CD4-positive, CD25-positive, alpha-beta regulatory T cell (primary cell): ENCODE results near the gene WNT5A. TPM values are rescaled to one million over a fixed set of nuclear protein-coding genes. Genes with fewer than 3 reads are reported as not detected.

Experiments used
- ATAC-seq, 2 donors: fragments of 150-1000 bp; cut with Tn5 transposase; one replicate each; pipeline ENCODE4 v1.10.0; 2021; ENCODE audit warnings: low read depth in 2 of 2, moderate number of reproducible peaks in 2 of 2, moderate library complexity in 1 of 2
- DNase-seq, 3 donors: peaks; one replicate each; pipeline versions ENCODE4 v3.0.0 to v3.0.0-alpha.2; 2012 to 2022; ENCODE audit warnings: mixed read lengths in 1 of 3
- H3K27ac ChIP-seq: one replicate; pipeline ENCODE4 v1.7.0; 2013; ENCODE audit warnings: mild to moderate bottlenecking, low read length; ENCODE audit not compliant: insufficient read depth, poor library complexity, severe bottlenecking
- H3K27me3 ChIP-seq: one replicate; pipeline ENCODE4 v1.7.0; 2013; ENCODE audit warnings: low read length; ENCODE audit not compliant: control insufficient read depth, insufficient read depth
- H3K36me3 ChIP-seq: one replicate; pipeline ENCODE4 v1.7.0; 2013; ENCODE audit warnings: mild to moderate bottlenecking, low read length, moderate library complexity; ENCODE audit not compliant: control insufficient read depth, insufficient read depth
- H3K4me1 ChIP-seq: 2 replicates; pipeline ENCODE4 v1.7.0; 2013; ENCODE audit warnings: mild to moderate bottlenecking, low read length; ENCODE audit not compliant: insufficient read depth, control insufficient read depth, poor library complexity, severe bottlenecking
- H3K4me3 ChIP-seq: one replicate; pipeline ENCODE4 v1.7.0; 2013; ENCODE audit warnings: low read depth, mild to moderate bottlenecking, low read length, moderate library complexity
- H3K9me3 ChIP-seq, 2 experiments: 1 replicate in 1 of 2; 2 replicates in 1 of 2; pipeline ENCODE4 v1.7.0; 2013; ENCODE audit warnings: low read length in 2 of 2, mild to moderate bottlenecking in 1 of 2, moderate library complexity in 1 of 2; ENCODE audit not compliant: control insufficient read depth in 2 of 2
- H3K27ac Mint-ChIP-seq, 3 donors: one replicate each; pipeline ENCODE4 v1.8.0; 2020 to 2022; ENCODE audit warnings: mild to moderate bottlenecking in 3 of 3, mixed read lengths in 3 of 3, moderate library complexity in 2 of 3
- H3K27me3 Mint-ChIP-seq: one replicate; pipeline ENCODE4 v1.8.0; 2022; ENCODE audit warnings: mild to moderate bottlenecking, mixed read lengths
- H3K36me3 Mint-ChIP-seq: one replicate; pipeline ENCODE4 v1.8.0; 2020; ENCODE audit warnings: mixed read lengths
- H3K4me1 Mint-ChIP-seq, 4 donors: one replicate each; pipeline ENCODE4 v1.8.0; 2020 to 2022; ENCODE audit warnings: mixed read lengths in 4 of 4, mild to moderate bottlenecking in 1 of 4
- H3K4me3 Mint-ChIP-seq, 4 donors: one replicate each; pipeline ENCODE4 v1.8.0; 2020 to 2022; ENCODE audit warnings: mild to moderate bottlenecking in 4 of 4, mixed read lengths in 4 of 4, moderate library complexity in 3 of 4
- H3K9me3 Mint-ChIP-seq, 7 donors: one replicate each; pipeline ENCODE4 v1.8.0; 2020 to 2022; ENCODE audit warnings: mixed read lengths in 7 of 7, mild to moderate bottlenecking in 3 of 7, moderate library complexity in 2 of 7
- polyA plus RNA-seq, 4 donors: library from polyadenylated mRNA; unstranded; fragments of 300-500 nt; fragmentation: Illumina TruSeq; gene quantifications; one replicate each; pipeline ENCODE4 v1.2.3, GENCODE V29; 2021
- total RNA-seq: library from RNA; stranded (reverse); gene quantifications from one replicate; pipeline ENCODE4 v1.2.3, GENCODE V29; 2022

Gene WNT5A
- total and polyA plus RNA-seq, 5 donors from 2014 or later: not detected

GRCh38 chr3:55524565-55525244 is 37.6 kb upstream of the WNT5A start:
- no peak overlapping the region for H3K4me3 ChIP-seq
- no peaks in the 10 kb centered on the region for H3K9me3 ChIP-seq
- H3K36me3 ChIP-seq: no peaks in the 10 kb centered on the region
- H3K4me1 Mint-ChIP-seq: no peaks in the 10 kb centered on the region
- no peaks in the 10 kb centered on the region for H3K27me3 ChIP-seq
- peak overlapping the region in 1 of 4 donors; percentile 15 for H3K4me3 Mint-ChIP-seq
- no peaks in the 10 kb centered on the region for H3K36me3 Mint-ChIP-seq
- no peak for ATAC-seq
- H3K27ac ChIP-seq: no peak overlapping the region
- no peak for DNase-seq
- H3K4me1 ChIP-seq: no peaks in the 10 kb centered on the region
- H3K27ac Mint-ChIP-seq: no peak overlapping the region
- no peaks in the 10 kb centered on the region for H3K27me3 Mint-ChIP-seq
- peaks cover 0 to 4% (median 0%) of the 10 kb centered on the region in 7 donors for H3K9me3 Mint-ChIP-seq

GRCh38 chr3:55523471-55523870 is 36.4 kb upstream of the WNT5A start:
- Mint-ChIP-seq H3K36me3 (no peaks in the 10 kb centered on the region), H3K4me3 (no peak overlapping the region), H3K4me1 (no peaks in the 10 kb centered on the region), H3K9me3 (peaks cover 0 to 4% (median 0%) of the 10 kb centered on the region in 7 donors), H3K27me3 (no peaks in the 10 kb centered on the region), H3K27ac (no peak overlapping the region)
- Histone ChIP-seq H3K4me1 (no peaks in the 10 kb centered on the region), H3K27me3 (no peaks in the 10 kb centered on the region), H3K4me3 (no peak overlapping the region), H3K36me3 (no peaks in the 10 kb centered on the region), H3K9me3 (no peaks in the 10 kb centered on the region), H3K27ac (no peak overlapping the region)
- ATAC-seq: no peak
- DNase-seq: no peak

DNA sequence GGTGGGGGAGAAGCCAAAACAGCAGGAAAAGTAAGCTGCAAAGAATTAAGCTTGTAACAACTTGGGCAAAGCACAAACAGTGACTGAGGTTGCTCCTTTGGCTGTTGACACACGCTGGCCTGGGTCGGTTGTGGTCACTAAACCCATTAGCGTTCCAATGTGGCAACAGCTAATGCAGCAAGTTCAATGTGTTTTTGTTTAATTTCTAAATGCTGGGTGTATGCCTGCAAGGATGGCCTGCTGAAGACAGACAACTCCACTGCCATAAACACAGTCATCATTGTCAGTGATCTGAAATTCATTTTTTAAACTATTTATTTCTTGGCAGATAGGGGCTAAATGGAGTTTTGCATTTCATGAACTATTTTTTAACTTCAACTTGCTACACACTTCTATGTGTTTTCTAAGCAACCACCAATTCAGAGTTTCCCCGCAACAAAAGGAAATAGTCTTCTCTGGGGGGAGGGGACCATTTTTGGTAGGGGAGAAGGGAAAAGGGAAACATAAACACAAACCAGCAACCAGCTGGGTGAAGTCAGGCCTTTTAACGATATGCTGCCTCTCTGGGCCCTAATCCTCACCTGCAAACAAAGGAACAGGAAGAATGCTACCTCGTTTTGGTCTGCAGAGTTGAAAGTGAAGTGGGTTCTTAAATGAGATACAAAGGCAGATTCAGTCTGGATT is 34.8 kb upstream of the WNT5A start:
- H3K36me3 Mint-ChIP-seq: no peaks in the 10 kb centered on the region
- Histone ChIP-seq H3K9me3 (no peaks in the 10 kb centered on the region), H3K4me3 (no peak overlapping the region), H3K27me3 (no peaks in the 10 kb centered on the region), H3K4me1 (no peaks in the 10 kb centered on the region), H3K27ac (no peak overlapping the region), H3K36me3 (no peaks in the 10 kb centered on the region)
- peaks cover 0 to 4% (median 0%) of the 10 kb centered on the region in 7 donors for H3K9me3 Mint-ChIP-seq
- ATAC-seq (no peak), DNase-seq (no peak)
- H3K4me1 Mint-ChIP-seq: no peaks in the 10 kb centered on the region
- no peak overlapping the region for H3K4me3 Mint-ChIP-seq
- no peaks in the 10 kb centered on the region for H3K27me3 Mint-ChIP-seq
- no peak overlapping the region for H3K27ac Mint-ChIP-seq

- Histone ChIP-seq H3K4me3 (no peak overlapping the region), H3K4me1 (no peaks in the 10 kb centered on the region), H3K27me3 (no peaks in the 10 kb centered on the region), H3K27ac (no peak overlapping the region), H3K9me3 (no peaks in the 10 kb centered on the region), H3K36me3 (no peaks in the 10 kb centered on the region)
- ATAC-seq (no peak), DNase-seq (no peak)
- Mint-ChIP-seq H3K27ac (no peak overlapping the region), H3K9me3 (peaks cover 0 to 4% (median 0%) of the 10 kb centered on the region in 7 donors), H3K27me3 (no peaks in the 10 kb centered on the region), H3K36me3 (no peaks in the 10 kb centered on the region), H3K4me1 (no peaks in the 10 kb centered on the region), H3K4me3 (no peak overlapping the region)
These were observed 34.1 kb upstream of the WNT5A start for GRCh38 chr3:55521064-55521737.

DNA sequence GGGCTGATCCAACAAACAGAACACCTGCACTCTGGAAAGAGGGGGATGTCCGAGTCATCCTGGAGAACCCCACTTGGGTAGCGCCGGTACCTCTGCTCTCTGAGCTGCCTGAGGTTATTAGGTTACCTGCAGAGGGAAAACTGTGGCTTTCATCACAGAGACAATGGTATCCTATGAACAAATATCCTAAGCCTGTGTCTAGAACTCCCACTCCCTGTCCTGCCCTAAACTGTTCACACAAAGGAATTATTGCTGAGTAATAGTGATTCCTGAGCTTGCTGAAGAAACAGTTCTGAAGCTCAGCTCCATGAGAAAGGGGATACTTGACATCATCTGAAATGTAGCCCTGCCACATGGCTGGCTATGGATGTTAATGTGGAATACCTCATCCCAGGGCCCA is 31.9 kb upstream of the WNT5A start:
- Histone ChIP-seq H3K9me3 (no peaks in the 10 kb centered on the region), H3K4me1 (no peaks in the 10 kb centered on the region), H3K4me3 (no peak overlapping the region), H3K36me3 (no peaks in the 10 kb centered on the region), H3K27me3 (no peaks in the 10 kb centered on the region), H3K27ac (no peak overlapping the region)
- no peak overlapping the region for H3K27ac Mint-ChIP-seq
- no peaks in the 10 kb centered on the region for H3K27me3 Mint-ChIP-seq
- no peaks in the 10 kb centered on the region for H3K4me1 Mint-ChIP-seq
- no peak for DNase-seq
- H3K4me3 Mint-ChIP-seq: no peak overlapping the region
- H3K9me3 Mint-ChIP-seq: peaks cover 0 to 2% (median 0%) of the 10 kb centered on the region in 7 donors
- ATAC-seq: no peak
- no peaks in the 10 kb centered on the region for H3K36me3 Mint-ChIP-seq

DNA sequence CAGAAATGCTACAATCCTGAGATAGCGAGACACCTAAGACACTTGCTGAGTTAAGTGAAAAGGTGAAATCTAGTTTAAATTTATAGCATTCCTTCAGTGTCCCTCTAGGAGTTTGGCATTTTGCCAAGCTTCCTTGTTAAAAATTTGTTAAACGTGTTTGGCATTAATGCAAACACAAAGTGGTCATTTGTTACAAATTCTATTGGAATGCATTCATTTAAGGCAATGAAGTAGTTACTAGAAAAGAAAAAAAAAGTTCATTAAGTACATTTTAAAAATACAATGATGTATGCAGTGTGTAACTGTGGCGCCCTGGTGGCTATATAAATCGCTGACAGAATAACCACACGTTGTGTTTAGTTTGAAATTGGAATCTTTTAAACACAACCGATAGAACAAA is 31.3 kb upstream of the WNT5A start:
- ATAC-seq (no peak), DNase-seq (no peak)
- no peak overlapping the region for H3K4me3 ChIP-seq
- Mint-ChIP-seq H3K9me3 (peaks cover 0 to 2% (median 0%) of the 10 kb centered on the region in 7 donors), H3K27me3 (no peaks in the 10 kb centered on the region), H3K4me3 (no peak overlapping the region), H3K36me3 (no peaks in the 10 kb centered on the region), H3K4me1 (no peaks in the 10 kb centered on the region), H3K27ac (no peak overlapping the region)
- no peaks in the 10 kb centered on the region for H3K36me3 ChIP-seq
- no peak overlapping the region for H3K27ac ChIP-seq
- H3K27me3 ChIP-seq: no peaks in the 10 kb centered on the region
- no peaks in the 10 kb centered on the region for H3K4me1 ChIP-seq
- no peaks in the 10 kb centered on the region for H3K9me3 ChIP-seq

GRCh38 chr3:55516392-55517030 is 29.4 kb upstream of the WNT5A start:
- Mint-ChIP-seq H3K9me3 (peaks cover 0 to 2% (median 0%) of the 10 kb centered on the region in 7 donors), H3K4me1 (no peaks in the 10 kb centered on the region), H3K27ac (no peak overlapping the region), H3K4me3 (no peak overlapping the region), H3K27me3 (no peaks in the 10 kb centered on the region), H3K36me3 (no peaks in the 10 kb centered on the region)
- H3K4me3 ChIP-seq: no peak overlapping the region
- no peaks in the 10 kb centered on the region for H3K27me3 ChIP-seq
- no peaks in the 10 kb centered on the region for H3K36me3 ChIP-seq
- no peak overlapping the region for H3K27ac ChIP-seq
- H3K4me1 ChIP-seq: no peaks in the 10 kb centered on the region
- no peaks in the 10 kb centered on the region for H3K9me3 ChIP-seq
- ATAC-seq (no peak), DNase-seq (no peak)
